HCT116 (cell line): Measurements from ENCODE around the gene LSMEM2. TPM values are rescaled to one million over a fixed set of nuclear protein-coding genes. Genes with fewer than 3 reads are reported as not detected.

ENCODE experiments used
- ATAC-seq: fragments of 200-7000 bp; cut with Tn5 transposase; 2 replicates; pipeline ENCODE4 v1.9.1; 2020; ENCODE audit warnings: mild to moderate bottlenecking, moderate library complexity
- BruUV-seq: library from RNA; stranded (reverse); fragments of 400-500 nt; replicated peaks from 2 replicates; lab custom pipeline; 2021; lab: Mats Ljungman, UMichigan
- CTCF ChIA-PET: fragments of 300-600 bp; sonication (Branson Sonifier 250); formaldehyde crosslinking; loops from one replicate; lab custom pipeline; 2021; ENCODE audit warnings: antibody characterized with exemption; lab: Charles Lee
- POLR2A ChIA-PET: fragments of 300-600, 350-600 bp; sonication (Branson Sonifier 250); formaldehyde crosslinking; loops from one replicate; lab custom pipeline; 2021; ENCODE audit warnings: antibody characterized with exemption; lab: Charles Lee
- RAD21 ChIA-PET, 2 experiments: fragments of 300-600 bp; sonication (Branson Sonifier 250); formaldehyde crosslinking; loops; one replicate each; lab custom pipeline; 2023; ENCODE audit warnings: low total read pairs in 2 of 2; ENCODE audit not compliant: uncharacterized antibody in 2 of 2, unreplicated experiment in 2 of 2, low non-redundant PET in 1 of 2; lab: Charles Lee
- DNase-seq: peaks from one replicate; pipeline ENCODE4 v3.0.0-alpha.2; 2010; ENCODE audit warnings: low read depth, low spot score
- H2AFZ ChIP-seq: fragments of 200-600 bp; shearing (Covaris generic), sonication (generic); 2 replicates; pipeline ENCODE4 v1.6.1; 2017; ENCODE audit warnings: low read depth, mixed run types, mixed read lengths, antibody characterized with exemption, low read length; ENCODE audit not compliant: poor library complexity, severe bottlenecking
- H3K27ac ChIP-seq: 2 replicates; pipeline ENCODE4 v1.5.1; 2012; ENCODE audit warnings: low read depth, low read length
- H3K27me3 ChIP-seq: fragments of 200-600 bp; sonication (generic); 2 replicates; pipeline ENCODE4 v1.6.1; 2016; ENCODE audit warnings: mixed run types, low read length, mixed read lengths; ENCODE audit not compliant: insufficient read depth
- H3K36me3 ChIP-seq, 2 experiments: fragments of 200-500 bp in 1 of 2; fragments of 200-600 bp in 1 of 2; sonication (Bioruptor generic) in 1 of 2; sonication (generic) in 1 of 2; 2 replicates each; pipeline versions ENCODE4 v1.5.1 to v1.6.1; 2014 to 2016; ENCODE audit warnings: low read length in 2 of 2, inconsistent platforms in 1 of 2, mixed read lengths in 1 of 2, mixed run types in 1 of 2; ENCODE audit not compliant: insufficient read depth in 2 of 2, control insufficient read depth in 1 of 2
- H3K4me1 ChIP-seq, 2 experiments: fragments of 200-600 bp in 1 of 2; sonication (generic) in 1 of 2; 2 replicates each; pipeline versions ENCODE4 v1.5.1 to v1.6.1; 2012 to 2017; ENCODE audit warnings: low read length in 2 of 2, inconsistent platforms in 1 of 2, mild to moderate bottlenecking in 1 of 2, mixed read lengths in 1 of 2, mixed run types in 1 of 2, moderate library complexity in 1 of 2; ENCODE audit not compliant: insufficient read depth in 2 of 2, control insufficient read depth in 1 of 2
- H3K4me2 ChIP-seq: fragments of 200-600 bp; sonication (generic); 2 replicates; pipeline ENCODE4 v1.6.1; 2017; ENCODE audit warnings: mixed run types, low read length, mixed read lengths
- H3K4me3 ChIP-seq, 2 experiments: fragments of 200-600 bp in 1 of 2; sonication (generic) in 1 of 2; replicated peaks in 1 of 2; 2 replicates each; pipeline ENCODE4 v1.5.1; 2011 to 2016; ENCODE audit warnings: low read length in 2 of 2, control low read depth in 1 of 2, low read depth in 1 of 2, mild to moderate bottlenecking in 1 of 2, mixed read lengths in 1 of 2, mixed run types in 1 of 2
- H3K79me2 ChIP-seq: fragments of 200-600 bp; sonication (generic); 2 replicates; pipeline ENCODE4 v1.6.1; 2017; ENCODE audit warnings: mild to moderate bottlenecking, mixed run types, low read length, moderate library complexity, mixed read lengths; ENCODE audit not compliant: insufficient read depth
- H3K9ac ChIP-seq: fragments of 200-600 bp; sonication (generic); 2 replicates; pipeline ENCODE4 v1.6.1; 2016; ENCODE audit warnings: low read length, mixed read lengths
- H3K9me2 ChIP-seq: fragments of 200-600 bp; sonication (generic), shearing (Covaris generic); 2 replicates; pipeline ENCODE4 v1.6.1; 2017; ENCODE audit warnings: mixed run types, mild to moderate bottlenecking, moderate library complexity; ENCODE audit not compliant: insufficient read depth
- H3K9me3 ChIP-seq, 2 experiments: fragments of 200-500 bp in 1 of 2; fragments of 200-600 bp in 1 of 2; sonication (Bioruptor generic) in 1 of 2; sonication (generic) in 1 of 2; 2 replicates each; pipeline ENCODE4 v1.6.1; 2014 to 2017; ENCODE audit warnings: low read length in 2 of 2, mixed read lengths in 2 of 2, inconsistent platforms in 1 of 2, low read depth in 1 of 2, mild to moderate bottlenecking in 1 of 2, mixed run types in 1 of 2, moderate library complexity in 1 of 2; ENCODE audit not compliant: control insufficient read depth in 1 of 2, insufficient read depth in 1 of 2
- H4K20me1 ChIP-seq: fragments of 200-600 bp; sonication (generic), shearing (Covaris generic); 2 replicates; pipeline ENCODE4 v1.6.1; 2017; ENCODE audit warnings: mixed run types, mild to moderate bottlenecking, moderate library complexity; ENCODE audit not compliant: insufficient read depth
- CBX3 ChIP-seq: IDR thresholded peaks from 2 replicates; pipeline ENCODE4 v1.6.1; 2012; ENCODE audit warnings: low read depth
- ELF1 ChIP-seq: IDR thresholded peaks from 2 replicates; pipeline ENCODE4 v1.6.1; 2012; ENCODE audit warnings: low read depth, borderline replicate concordance
- EZH2 ChIP-seq: fragments of 200-600 bp; sonication (generic); IDR thresholded peaks from 2 replicates; pipeline ENCODE4 v1.6.1; 2017; ENCODE audit warnings: antibody characterized with exemption, mixed run types
- POLR2AphosphoS5 ChIP-seq: IDR thresholded peaks from 2 replicates; pipeline ENCODE4 v1.6.1; 2011; ENCODE audit warnings: mild to moderate bottlenecking, low read depth, low read length, moderate library complexity
- SRF ChIP-seq: IDR thresholded peaks from 2 replicates; pipeline ENCODE4 v1.6.1; 2012; ENCODE audit warnings: low read depth
- YY1 ChIP-seq: IDR thresholded peaks from 2 replicates; pipeline ENCODE4 v1.6.1; 2011; ENCODE audit warnings: low read length, low read depth, moderate library complexity, mild to moderate bottlenecking; ENCODE audit not compliant: insufficient replicate concordance; ENCODE audit errors: extremely low read depth
- intact Hi-C: fragments of 100-400 bp; cut with micrococcal nuclease; formaldehyde crosslinking; loops from 2 replicates; pipeline ENCODE4 v1.10.0; 2022
- total RNA-seq: library from RNA; stranded (reverse); gene quantifications from one replicate; pipeline ENCODE4 v1.2.1, GENCODE V29; 2021; ENCODE audit not compliant: unreplicated experiment
- TF ChIP-seq, protein P1 (sequence below), 3 experiments: fragments of 200-600 bp in 1 of 3; sonication (generic) in 1 of 3; IDR thresholded peaks in 2 of 3; conservative IDR thresholded peaks in 1 of 3; 2 replicates each; pipeline ENCODE4 v1.5.1; 2012 to 2017; ENCODE audit warnings: low read depth in 2 of 3, low read length in 2 of 3, antibody characterized with exemption in 1 of 3, borderline replicate concordance in 1 of 3, control low read depth in 1 of 3, mild to moderate bottlenecking in 1 of 3, mixed read lengths in 1 of 3, mixed run types in 1 of 3, moderate library complexity in 1 of 3; ENCODE audit not compliant: insufficient read depth in 1 of 3
- TF ChIP-seq, protein P2 (sequence below): IDR thresholded peaks from 2 replicates; pipeline ENCODE4 v1.6.1; 2012; ENCODE audit warnings: low read depth

Gene LSMEM2
- total RNA-seq, 1 experiment from 2014 or later, result not detected

DNA sequence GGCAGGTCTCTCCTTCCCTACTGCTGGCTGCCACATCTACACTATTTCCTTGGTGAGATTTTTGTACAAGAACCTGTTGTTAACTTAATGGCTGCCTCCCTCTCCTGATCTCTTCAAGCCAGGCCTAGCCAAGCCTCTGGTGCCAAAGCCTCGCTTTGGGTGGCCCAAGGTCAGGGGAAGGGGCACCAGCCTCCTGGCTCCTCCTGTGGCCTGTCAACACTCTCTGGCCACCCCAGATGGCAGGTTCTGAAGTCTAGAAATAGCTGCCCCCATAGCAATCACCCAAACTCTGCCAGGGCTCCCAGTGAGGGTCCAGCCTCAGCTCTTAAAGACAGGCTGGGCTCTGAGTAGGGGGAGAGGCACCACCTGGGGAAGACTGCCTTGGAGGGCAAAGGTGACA, 8.4 kb downstream of the LSMEM2 start:
- POLR2A ChIA-PET, result no interaction called here
- peaks cover 42% of the 10 kb centered on the region for H3K79me2 ChIP-seq
- intact Hi-C loops, result no loop called here

More for the DNA sequence above, 8.4 kb downstream of the LSMEM2 start:
- H3K4me2 ChIP-seq, result no peak overlapping the region
- DNase-seq, result no peak
- no peaks in the 10 kb centered on the region for H4K20me1 ChIP-seq
- no peaks in the 10 kb centered on the region for H3K27me3 ChIP-seq
- no peaks in the 10 kb centered on the region for H3K9me2 ChIP-seq
- RAD21 ChIA-PET, result no interaction called here
- peaks cover 6 to 7% of the 10 kb centered on the region in 2 experiments; a peak in 3 of 4 replicates for H3K4me1 ChIP-seq
- no peak overlapping the region for H2AFZ ChIP-seq
- H3K36me3 ChIP-seq, result peaks cover 23 to 45% of the 10 kb centered on the region in 2 experiments
- ATAC-seq, result no peak
- TF ChIP-seq YY1, result no peak
- TF ChIP-seq, protein P1, sequence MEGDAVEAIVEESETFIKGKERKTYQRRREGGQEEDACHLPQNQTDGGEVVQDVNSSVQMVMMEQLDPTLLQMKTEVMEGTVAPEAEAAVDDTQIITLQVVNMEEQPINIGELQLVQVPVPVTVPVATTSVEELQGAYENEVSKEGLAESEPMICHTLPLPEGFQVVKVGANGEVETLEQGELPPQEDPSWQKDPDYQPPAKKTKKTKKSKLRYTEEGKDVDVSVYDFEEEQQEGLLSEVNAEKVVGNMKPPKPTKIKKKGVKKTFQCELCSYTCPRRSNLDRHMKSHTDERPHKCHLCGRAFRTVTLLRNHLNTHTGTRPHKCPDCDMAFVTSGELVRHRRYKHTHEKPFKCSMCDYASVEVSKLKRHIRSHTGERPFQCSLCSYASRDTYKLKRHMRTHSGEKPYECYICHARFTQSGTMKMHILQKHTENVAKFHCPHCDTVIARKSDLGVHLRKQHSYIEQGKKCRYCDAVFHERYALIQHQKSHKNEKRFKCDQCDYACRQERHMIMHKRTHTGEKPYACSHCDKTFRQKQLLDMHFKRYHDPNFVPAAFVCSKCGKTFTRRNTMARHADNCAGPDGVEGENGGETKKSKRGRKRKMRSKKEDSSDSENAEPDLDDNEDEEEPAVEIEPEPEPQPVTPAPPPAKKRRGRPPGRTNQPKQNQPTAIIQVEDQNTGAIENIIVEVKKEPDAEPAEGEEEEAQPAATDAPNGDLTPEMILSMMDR (IDR thresholded peaks at IDR 0.05 in 2 of 3, conservative IDR thresholded peaks at IDR 0.05 in 1 of 3; ENCODE audit: borderline replicate concordance in 1 of 3, insufficient read depth in 1 of 3, low read depth in 2 of 3, low read length in 2 of 3), result no peak
- TF ChIP-seq, protein P2, sequence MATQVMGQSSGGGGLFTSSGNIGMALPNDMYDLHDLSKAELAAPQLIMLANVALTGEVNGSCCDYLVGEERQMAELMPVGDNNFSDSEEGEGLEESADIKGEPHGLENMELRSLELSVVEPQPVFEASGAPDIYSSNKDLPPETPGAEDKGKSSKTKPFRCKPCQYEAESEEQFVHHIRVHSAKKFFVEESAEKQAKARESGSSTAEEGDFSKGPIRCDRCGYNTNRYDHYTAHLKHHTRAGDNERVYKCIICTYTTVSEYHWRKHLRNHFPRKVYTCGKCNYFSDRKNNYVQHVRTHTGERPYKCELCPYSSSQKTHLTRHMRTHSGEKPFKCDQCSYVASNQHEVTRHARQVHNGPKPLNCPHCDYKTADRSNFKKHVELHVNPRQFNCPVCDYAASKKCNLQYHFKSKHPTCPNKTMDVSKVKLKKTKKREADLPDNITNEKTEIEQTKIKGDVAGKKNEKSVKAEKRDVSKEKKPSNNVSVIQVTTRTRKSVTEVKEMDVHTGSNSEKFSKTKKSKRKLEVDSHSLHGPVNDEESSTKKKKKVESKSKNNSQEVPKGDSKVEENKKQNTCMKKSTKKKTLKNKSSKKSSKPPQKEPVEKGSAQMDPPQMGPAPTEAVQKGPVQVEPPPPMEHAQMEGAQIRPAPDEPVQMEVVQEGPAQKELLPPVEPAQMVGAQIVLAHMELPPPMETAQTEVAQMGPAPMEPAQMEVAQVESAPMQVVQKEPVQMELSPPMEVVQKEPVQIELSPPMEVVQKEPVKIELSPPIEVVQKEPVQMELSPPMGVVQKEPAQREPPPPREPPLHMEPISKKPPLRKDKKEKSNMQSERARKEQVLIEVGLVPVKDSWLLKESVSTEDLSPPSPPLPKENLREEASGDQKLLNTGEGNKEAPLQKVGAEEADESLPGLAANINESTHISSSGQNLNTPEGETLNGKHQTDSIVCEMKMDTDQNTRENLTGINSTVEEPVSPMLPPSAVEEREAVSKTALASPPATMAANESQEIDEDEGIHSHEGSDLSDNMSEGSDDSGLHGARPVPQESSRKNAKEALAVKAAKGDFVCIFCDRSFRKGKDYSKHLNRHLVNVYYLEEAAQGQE, result no peak
- no peak for TF ChIP-seq CBX3
- TF ChIP-seq SRF, result no peak
- no peak for TF ChIP-seq ELF1
- no peak for TF ChIP-seq POLR2AphosphoS5
- no peak for TF ChIP-seq EZH2
- BruUV-seq, result no TSS peak
- CTCF ChIA-PET, result no interaction called here
- H3K9ac ChIP-seq, result no peak overlapping the region
- no peak overlapping the region for H3K27ac ChIP-seq
- H3K9me3 ChIP-seq, result no peaks in the 10 kb centered on the region
- H3K4me3 ChIP-seq, result no peak overlapping the region
